ENCODE results near the gene NKAIN4. TPM values are rescaled to one million over a fixed set of nuclear protein-coding genes. Genes with fewer than 3 reads are reported as not detected.

Gene NKAIN4
- total and polyA plus RNA-seq, 8 donors: 0.14 TPM; not detected in 7

- intact Hi-C loops (cut with DNase I): no loop called here
- DNase-seq (peak in 1 of 6 donors; percentile 38), FAIRE-seq (no peak), ATAC-seq (peak in 1 of 4 donors; percentile 19)
- Histone ChIP-seq H3K27ac (no peak overlapping the region), H3K36me3 (no peaks in the 10 kb centered on the region), H3K4me1 (no peaks in the 10 kb centered on the region), H3K9me3 (no peaks in the 10 kb centered on the region), H3K27me3 (peaks cover 0 to 3% (median 0%) of the 10 kb centered on the region in 4 donors), H3K4me3 (no peak overlapping the region)
- 33 to 39% methylated on average over 18 of the region's 18 CpGs for WGBS, 2 donors
- no peak for TF ChIP-seq CTCF (IDR thresholded peaks at IDR 0.05)
Observed at GRCh38 chr20:63232235-63233060, 21.8 kb downstream of the NKAIN4 start.

- no peaks in the 10 kb centered on the region for H3K4me1 ChIP-seq
- intact Hi-C loops (cut with DNase I): no loop called here
- 8% methylated on average over 17 of the region's 17 CpGs for WGBS, 2 donors
- DNase-seq (peak; percentile 33 to 87 (median 54)), FAIRE-seq (no peak), ATAC-seq (peak; percentile 80 to 89 (median 88))
- H3K9me3 ChIP-seq: no peaks in the 10 kb centered on the region
- no peaks in the 10 kb centered on the region for H3K36me3 ChIP-seq
- TF ChIP-seq CTCF (IDR thresholded peaks at IDR 0.05): peak in 2 of 4 donors; percentile 27 to 35
- no peak overlapping the region for H3K27ac ChIP-seq
- H3K4me3 ChIP-seq: no peak overlapping the region
- peaks cover 0 to 3% (median 0%) of the 10 kb centered on the region in 4 donors for H3K27me3 ChIP-seq
Observed at GRCh38 chr20:63230800-63231268, 23.4 kb downstream of the NKAIN4 start.

GRCh38 chr20:63228806-63229205 lies 25.5 kb downstream of the NKAIN4 start:
- H3K4me1 ChIP-seq: no peaks in the 10 kb centered on the region
- H3K36me3 ChIP-seq: no peaks in the 10 kb centered on the region
- WGBS, 2 donors: 49 to 56% methylated on average over 13 of the region's 13 CpGs
- no peak overlapping the region for H3K27ac ChIP-seq
- TF ChIP-seq CTCF (IDR thresholded peaks at IDR 0.05): no peak
- FAIRE-seq (no peak), DNase-seq (peak in 1 of 6 donors; percentile 7), ATAC-seq (no peak)
- H3K4me3 ChIP-seq: no peak overlapping the region
- no peaks in the 10 kb centered on the region for H3K27me3 ChIP-seq
- H3K9me3 ChIP-seq: no peaks in the 10 kb centered on the region
- intact Hi-C loops (cut with DNase I): no loop called here

- H3K27ac ChIP-seq: no peak overlapping the region
- no peak for TF ChIP-seq CTCF (IDR thresholded peaks at IDR 0.05)
- FAIRE-seq (no peak), ATAC-seq (no peak), DNase-seq (no peak)
- intact Hi-C loops (cut with DNase I): no loop called here
- H3K27me3 ChIP-seq: no peaks in the 10 kb centered on the region
- no peaks in the 10 kb centered on the region for H3K4me1 ChIP-seq
- no peaks in the 10 kb centered on the region for H3K9me3 ChIP-seq
- WGBS, 2 donors: 77 to 82% methylated on average over 5 of the region's 5 CpGs
- no peaks in the 10 kb centered on the region for H3K36me3 ChIP-seq
- H3K4me3 ChIP-seq: no peak overlapping the region
Observed at GRCh38 chr20:63227260-63227659, 27.0 kb downstream of the NKAIN4 start.
